Fibroblast of pulmonary artery (primary cell): ENCODE data around the gene TRIP13.

ENCODE experiments used
- DNase-seq: peaks from one replicate; pipeline ENCODE4 v3.0.0-alpha.2; 2010; ENCODE audit warnings: low read depth
- H3K4me3 ChIP-seq: replicated peaks from 2 replicates; pipeline ENCODE4 v1.5.1; 2011; ENCODE audit warnings: low read depth, mild to moderate bottlenecking, control low read depth, low read length, moderate library complexity
- TF ChIP-seq, protein P1 (sequence below): IDR thresholded peaks from 2 replicates; pipeline ENCODE4 v1.5.1; 2011; ENCODE audit warnings: mild to moderate bottlenecking, control low read depth, low read length, inconsistent platforms; ENCODE audit errors: missing control alignments

TRIP13 gene

GRCh38 chr5:907366-907910, 14.8 kb downstream of the TRIP13 start:
- TF ChIP-seq, protein P1, sequence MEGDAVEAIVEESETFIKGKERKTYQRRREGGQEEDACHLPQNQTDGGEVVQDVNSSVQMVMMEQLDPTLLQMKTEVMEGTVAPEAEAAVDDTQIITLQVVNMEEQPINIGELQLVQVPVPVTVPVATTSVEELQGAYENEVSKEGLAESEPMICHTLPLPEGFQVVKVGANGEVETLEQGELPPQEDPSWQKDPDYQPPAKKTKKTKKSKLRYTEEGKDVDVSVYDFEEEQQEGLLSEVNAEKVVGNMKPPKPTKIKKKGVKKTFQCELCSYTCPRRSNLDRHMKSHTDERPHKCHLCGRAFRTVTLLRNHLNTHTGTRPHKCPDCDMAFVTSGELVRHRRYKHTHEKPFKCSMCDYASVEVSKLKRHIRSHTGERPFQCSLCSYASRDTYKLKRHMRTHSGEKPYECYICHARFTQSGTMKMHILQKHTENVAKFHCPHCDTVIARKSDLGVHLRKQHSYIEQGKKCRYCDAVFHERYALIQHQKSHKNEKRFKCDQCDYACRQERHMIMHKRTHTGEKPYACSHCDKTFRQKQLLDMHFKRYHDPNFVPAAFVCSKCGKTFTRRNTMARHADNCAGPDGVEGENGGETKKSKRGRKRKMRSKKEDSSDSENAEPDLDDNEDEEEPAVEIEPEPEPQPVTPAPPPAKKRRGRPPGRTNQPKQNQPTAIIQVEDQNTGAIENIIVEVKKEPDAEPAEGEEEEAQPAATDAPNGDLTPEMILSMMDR: no peak
- H3K4me3 ChIP-seq: no peak overlapping the region
- no peak for DNase-seq

DNA sequence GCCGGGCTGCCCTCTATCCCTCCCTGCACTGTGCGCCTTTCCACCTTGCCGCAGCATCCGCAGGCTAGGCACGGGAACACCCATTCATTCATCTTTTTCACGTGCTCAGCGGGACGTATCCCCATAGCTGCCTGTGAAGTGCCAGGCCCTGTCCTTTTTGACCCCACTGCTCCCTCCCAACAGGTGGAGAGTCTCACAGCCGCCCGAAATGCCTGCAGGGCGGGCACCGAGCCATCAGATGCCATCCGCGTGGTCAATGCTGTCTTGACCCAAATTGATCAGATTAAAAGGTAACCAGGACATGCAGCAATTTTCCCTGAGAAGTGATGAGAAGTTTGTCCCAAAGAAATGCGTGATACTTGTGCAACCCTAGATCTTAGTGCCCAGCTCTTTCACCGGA, 15.5 kb downstream of the TRIP13 start:
- TF ChIP-seq, protein P1: no peak
- DNase-seq: no peak

DNA sequence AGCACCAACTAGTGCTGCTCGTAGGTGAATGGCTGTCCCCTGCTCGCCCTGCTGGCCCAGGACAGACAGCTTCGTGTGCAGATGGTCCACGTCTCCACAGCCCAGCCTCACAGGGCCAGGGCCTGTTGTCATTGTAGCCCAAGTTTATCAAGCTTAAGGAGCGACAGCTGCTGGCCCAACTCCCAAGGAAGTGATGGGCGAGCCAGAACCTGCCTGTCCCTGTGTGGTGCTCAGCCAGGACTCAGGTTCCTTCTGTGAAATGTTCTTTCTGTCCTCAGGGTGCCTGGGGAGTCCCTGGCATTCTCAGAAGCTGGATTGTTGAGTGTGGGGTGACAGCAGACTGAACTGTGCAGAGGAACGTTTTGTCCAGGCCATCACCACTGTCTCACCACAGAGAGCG, 16.4 kb downstream of the TRIP13 start:
- H3K4me3 ChIP-seq: no peak overlapping the region
- TF ChIP-seq, protein P1: no peak
- DNase-seq: no peak

More for the DNA sequence above, 15.5 kb downstream of the TRIP13 start:
- no peak overlapping the region for H3K4me3 ChIP-seq

DNA sequence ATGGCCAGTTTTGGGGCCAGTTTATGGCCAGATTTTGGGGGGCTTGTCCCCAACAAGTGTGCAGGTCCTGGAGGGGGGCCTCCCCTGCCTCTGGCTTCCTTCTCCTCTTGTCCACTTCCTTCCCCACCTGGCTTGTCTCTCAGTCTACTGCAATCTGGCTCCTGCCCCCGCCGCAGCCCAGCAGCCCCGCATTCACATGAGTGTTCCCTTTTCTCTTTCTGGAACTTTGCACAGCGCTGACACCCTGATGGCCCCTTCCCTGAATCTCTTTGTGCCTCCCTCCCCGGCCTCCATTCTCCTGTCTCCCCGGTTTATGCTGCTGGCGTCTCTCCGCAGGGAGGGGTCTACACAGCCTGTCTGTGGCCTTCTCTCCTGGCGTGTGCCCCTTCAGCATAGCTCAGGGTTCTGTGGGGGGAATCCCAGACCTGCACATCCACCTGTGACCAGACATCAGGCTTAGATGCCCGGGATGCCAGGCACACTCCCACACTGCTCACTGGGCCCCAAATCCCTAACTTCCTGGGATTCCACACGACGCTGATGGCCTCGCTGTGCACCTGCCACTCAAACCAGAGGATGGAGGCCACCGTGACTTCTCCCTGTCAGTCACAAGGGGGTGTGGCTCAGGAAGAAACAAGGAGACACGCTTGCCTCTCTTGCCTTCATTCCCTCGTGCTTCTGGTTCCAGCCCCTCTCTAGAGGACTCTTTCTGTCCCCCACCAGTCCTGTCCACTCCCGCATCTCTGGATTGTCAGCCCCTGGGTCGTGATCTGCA, 17.5 kb downstream of the TRIP13 start:
- no peak for DNase-seq
- TF ChIP-seq, protein P1: no peak
- no peak overlapping the region for H3K4me3 ChIP-seq

- no peak for DNase-seq
- H3K4me3 ChIP-seq: no peak overlapping the region
- TF ChIP-seq, protein P1: no peak
Observed at GRCh38 chr5:910769-911160, 18.1 kb downstream of the TRIP13 start.

GRCh38 chr5:911601-912000, 18.9 kb downstream of the TRIP13 start:
- H3K4me3 ChIP-seq: no peak overlapping the region
- TF ChIP-seq, protein P1: no peak
- DNase-seq: peak; percentile 68
